Gastroesophageal sphincter (tissue), 4 donors: ENCODE results near the gene CPHXL. TPM values are rescaled to one million over a fixed set of nuclear protein-coding genes. Genes with fewer than 3 reads are reported as not detected.

Experiments used
- ATAC-seq: fragments of 150-250 bp; one replicate; pipeline ENCODE4 v1.9.1; 2016; ENCODE audit warnings: mild to moderate bottlenecking, moderate library complexity
- H3K27ac ChIP-seq, 4 donors: fragments of 200-600 bp; sonication (generic) in 3 of 4; 1 replicate in 3 of 4; 2 replicates in 1 of 4; pipeline ENCODE4 v1.5.1; 2016 to 2019
- H3K27me3 ChIP-seq: fragments of 200-600 bp; sonication (generic); one replicate; pipeline ENCODE4 v1.5.1; 2019
- H3K36me3 ChIP-seq, 2 donors: fragments of 200-600 bp; sonication (generic); one replicate each; pipeline ENCODE4 v1.5.1; 2019; ENCODE audit warnings: control low read depth in 1 of 2
- H3K4me1 ChIP-seq, 3 donors: fragments of 200-600 bp; sonication (generic); 1 replicate in 2 of 3; 2 replicates in 1 of 3; pipeline ENCODE4 v1.5.1; 2016 to 2019; ENCODE audit warnings: control low read depth in 2 of 3
- H3K4me3 ChIP-seq, 2 donors: fragments of 200-600 bp; sonication (generic); one replicate each; pipeline ENCODE4 v1.5.1; 2019; ENCODE audit warnings: mild to moderate bottlenecking in 1 of 2, moderate library complexity in 1 of 2
- H3K9me3 ChIP-seq, 3 donors: fragments of 200-600 bp; sonication (generic); one replicate each; pipeline ENCODE4 v1.5.1; 2017 to 2019; ENCODE audit warnings: control low read depth in 2 of 3
- CTCF ChIP-seq, 4 experiments: fragments of 200-600 bp in 2 of 4; fragments of 450-650 bp in 2 of 4; sonication (generic) in 1 of 4; IDR thresholded peaks; one replicate each; pipeline ENCODE4 v1.5.1; 2017 to 2019; ENCODE audit warnings: antibody characterized with exemption in 4 of 4, mild to moderate bottlenecking in 2 of 4, moderate library complexity in 2 of 4
- EP300 ChIP-seq: sonication (generic); formaldehyde crosslinking; IDR thresholded peaks from one replicate; pipeline ENCODE4 v1.6.1; 2017; ENCODE audit warnings: antibody characterized with exemption, mild to moderate bottlenecking
- POLR2A ChIP-seq, 2 donors: fragments of 450-650 bp; IDR thresholded peaks; one replicate each; pipeline ENCODE4 v1.6.1; 2017; ENCODE audit warnings: antibody characterized with exemption in 2 of 2, mild to moderate bottlenecking in 2 of 2, moderate library complexity in 1 of 2
- POLR2AphosphoS5 ChIP-seq: sonication (generic); formaldehyde crosslinking; IDR thresholded peaks from one replicate; pipeline ENCODE4 v1.6.1; 2017; ENCODE audit warnings: antibody characterized with exemption
- WGBS, 2 donors: methylation state at CpG; one replicate each; pipeline ENCODE4 v1.1.5; 2018; ENCODE audit warnings: low coverage in 1 of 2; 5-methylcytosine and 5-hydroxymethylcytosine counted together
- small RNA-seq, 4 donors: library from RNA; depleted of rRNA; stranded (forward); fragments of <200 nt; gene quantifications; one replicate each; pipeline ENCODE3, GENCODE V24; 2016
- total RNA-seq, 4 donors: library from RNA; depleted of rRNA; stranded (reverse); fragments of >200 nt; gene quantifications; one replicate each; pipeline ENCODE4 v1.1.0, GENCODE V29; 2016

The CPHXL gene
- total RNA-seq, 4 donors from 2014 or later = not detected

GRCh38 chr16:75687361-75687760 lies 38.9 kb downstream of the CPHXL start:
- Histone ChIP-seq H3K4me3 (no peak overlapping the region), H3K36me3 (no peaks in the 10 kb centered on the region), H3K27me3 (no peaks in the 10 kb centered on the region), H3K4me1 (no peaks in the 10 kb centered on the region), H3K27ac (no peak overlapping the region), H3K9me3 (no peaks in the 10 kb centered on the region)
- ATAC-seq = no peak
- TF ChIP-seq POLR2AphosphoS5 = no peak
- no peak for TF ChIP-seq CTCF (IDR thresholded peaks at IDR 0.05)
- TF ChIP-seq EP300 = no peak
- no peak for TF ChIP-seq POLR2A (IDR thresholded peaks at IDR 0.05)

- ATAC-seq = no peak
Observed at GRCh38 chr16:75682308-75682707, 44.0 kb downstream of the CPHXL start.

GRCh38 chr16:75679366-75679765 lies 46.9 kb downstream of the CPHXL start:
- Histone ChIP-seq H3K27ac (no peak overlapping the region), H3K4me1 (no peaks in the 10 kb centered on the region), H3K4me3 (no peak overlapping the region), H3K9me3 (no peaks in the 10 kb centered on the region), H3K36me3 (no peaks in the 10 kb centered on the region), H3K27me3 (no peaks in the 10 kb centered on the region)
- TF ChIP-seq POLR2AphosphoS5 (no peak), CTCF (IDR thresholded peaks at IDR 0.05) (no peak), POLR2A (IDR thresholded peaks at IDR 0.05) (no peak)
- 73 to 100% methylated on average over 3 of the region's 5 CpGs for WGBS, 2 donors
- no peak for ATAC-seq

More at GRCh38 chr16:75682308-75682707, 44.0 kb downstream of the CPHXL start:
- 84 to 88% methylated on average over 11 to 14 of the region's 14 CpGs for WGBS, 2 donors
- Histone ChIP-seq H3K4me1 (no peaks in the 10 kb centered on the region), H3K9me3 (no peaks in the 10 kb centered on the region), H3K4me3 (no peak overlapping the region), H3K36me3 (no peaks in the 10 kb centered on the region), H3K27me3 (no peaks in the 10 kb centered on the region), H3K27ac (no peak overlapping the region)
- TF ChIP-seq POLR2A (IDR thresholded peaks at IDR 0.05) (no peak), CTCF (IDR thresholded peaks at IDR 0.05) (no peak), POLR2AphosphoS5 (no peak), EP300 (no peak)

GRCh38 chr16:75676909-75677308 lies 49.4 kb downstream of the CPHXL start, which contains the start of gene CPHXL2:
TSS of gene CPHXL2 (minus strand) at chr16:75677009. CDS start at chr16:75676999, 10 bp downstream.
- Histone ChIP-seq H3K27me3 (no peaks in the 10 kb centered on the region), H3K9me3 (no peaks in the 10 kb centered on the region), H3K27ac (no peak within 1 kb of the TSS), H3K4me3 (no peak within 1 kb of the TSS), H3K4me1 (no peaks in the 10 kb centered on the region), H3K36me3 (no peaks in the 10 kb centered on the region)
- TF ChIP-seq POLR2A (IDR thresholded peaks at IDR 0.05) = no peak
- TF ChIP-seq CTCF (IDR thresholded peaks at IDR 0.05) = no peak
- no peak for TF ChIP-seq EP300
- TF ChIP-seq POLR2AphosphoS5 = no peak
- ATAC-seq = no peak
- WGBS, 2 donors = 91 to 100% methylated on average over 4 of the region's 4 CpGs

- no peak for ATAC-seq
Observed at GRCh38 chr16:75667503-75667902, 58.8 kb downstream of the CPHXL start.

More at GRCh38 chr16:75667503-75667902, 58.8 kb downstream of the CPHXL start:
- no peaks in the 10 kb centered on the region for H3K4me1 ChIP-seq
- H3K4me3 ChIP-seq = no peak overlapping the region
- no peak overlapping the region for H3K27ac ChIP-seq
- no peaks in the 10 kb centered on the region for H3K27me3 ChIP-seq
- H3K36me3 ChIP-seq = no peaks in the 10 kb centered on the region
- TF ChIP-seq POLR2A (IDR thresholded peaks at IDR 0.05) (no peak), CTCF (IDR thresholded peaks at IDR 0.05) (no peak), EP300 (no peak), POLR2AphosphoS5 (no peak)
- H3K9me3 ChIP-seq = no peaks in the 10 kb centered on the region

Small RNA genes lying within 50 kb of the gene (small RNA-seq; reads per million reads assigned to genes)
- gene RN7SL520P = 0 reads per million in 4 donors

Other genes with a start within 250 kb of the CPHXL start
- gene CHST6, start 231.0 kb downstream of the CPHXL start, total RNA-seq = 1 to 10 TPM in 2 of 4 donors, under 1 TPM in 2; 0.62 to 3.2 (median 1.6) TPM
- gene CHST5, start 190.4 kb downstream of the CPHXL start, total RNA-seq = not detected
- gene TMEM231, start 170.2 kb downstream of the CPHXL start, total RNA-seq = 10 to 100 TPM in 1 of 4 donors, 1 to 10 TPM in 3; 7.2 to 12.0 (median 9.3) TPM
- 100 to 1,000 TPM in 1 of 4 donors, 10 to 100 TPM in 3; 87.4 to 118 (median 92.0) TPM for gene GABARAPL2, start 160.1 kb downstream of the CPHXL start, total RNA-seq
- 10 to 100 TPM; 27.2 to 38.7 (median 32.4) TPM for gene ADAT1, start 103.2 kb downstream of the CPHXL start, total RNA-seq
- 100 to 1,000 TPM; 118 to 130 (median 121) TPM for gene KARS1, start 78.8 kb downstream of the CPHXL start, total RNA-seq
- gene TERF2IP, start 78.7 kb downstream of the CPHXL start, total RNA-seq = 10 to 100 TPM; 64.3 to 82.2 (median 71.4) TPM
- gene CPHXL2, start 49.5 kb downstream of the CPHXL start, total RNA-seq = not detected
- not detected for gene DUXB, start 25.0 kb downstream of the CPHXL start, total RNA-seq